HG03521 (cell line): ENCODE results near the gene EMD.

Source experiments
- ATAC-seq: cut with Tn5 transposase; IDR thresholded peaks from one replicate; pipeline ENCODE4 v1.9.1; 2021; ENCODE audit warnings: mild to moderate bottlenecking, moderate library complexity; ENCODE audit not compliant: unreplicated experiment

The EMD gene

DNA sequence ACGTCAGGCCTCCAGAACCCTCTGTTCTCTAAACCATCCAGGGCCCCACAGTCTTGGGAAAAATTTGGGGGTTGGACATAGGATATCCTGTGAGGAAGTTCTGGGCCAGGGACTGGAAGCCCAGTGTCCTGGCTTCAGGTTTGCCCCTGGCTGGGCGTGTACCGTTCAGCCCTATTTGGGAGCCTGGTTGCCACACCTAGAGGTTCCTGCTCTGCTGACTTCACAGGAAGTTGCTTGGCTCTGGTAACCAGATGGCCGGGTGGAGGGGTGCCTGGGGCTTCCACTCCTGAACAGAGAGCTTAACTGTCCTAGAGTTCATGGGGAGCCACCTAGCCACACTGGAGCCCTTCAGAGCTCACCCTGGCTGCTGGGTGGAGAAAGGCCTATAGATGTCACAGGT is 33.4 kb downstream of the EMD start:
- no peak for ATAC-seq

DNA sequence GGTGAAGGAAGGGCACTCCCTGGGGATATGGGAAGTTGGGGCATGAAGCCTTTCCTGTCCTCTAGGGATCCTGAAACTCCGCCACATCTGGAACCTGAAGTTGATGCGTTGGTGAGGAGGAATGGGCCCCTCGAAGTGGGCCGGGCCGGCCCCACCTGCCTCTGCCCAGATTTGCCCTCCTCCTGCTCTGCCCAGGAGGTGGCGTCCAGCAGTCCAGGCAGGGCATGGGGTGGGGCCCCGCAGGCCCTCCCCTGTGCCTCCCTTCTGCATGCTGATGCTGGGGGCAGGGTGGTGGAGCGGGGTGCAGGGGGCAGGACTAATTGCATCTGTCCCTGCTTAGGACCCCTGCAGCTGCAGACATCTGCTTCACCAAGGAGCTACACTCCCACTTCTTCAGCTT is 34.0 kb downstream of the EMD start:
- no peak for ATAC-seq

DNA sequence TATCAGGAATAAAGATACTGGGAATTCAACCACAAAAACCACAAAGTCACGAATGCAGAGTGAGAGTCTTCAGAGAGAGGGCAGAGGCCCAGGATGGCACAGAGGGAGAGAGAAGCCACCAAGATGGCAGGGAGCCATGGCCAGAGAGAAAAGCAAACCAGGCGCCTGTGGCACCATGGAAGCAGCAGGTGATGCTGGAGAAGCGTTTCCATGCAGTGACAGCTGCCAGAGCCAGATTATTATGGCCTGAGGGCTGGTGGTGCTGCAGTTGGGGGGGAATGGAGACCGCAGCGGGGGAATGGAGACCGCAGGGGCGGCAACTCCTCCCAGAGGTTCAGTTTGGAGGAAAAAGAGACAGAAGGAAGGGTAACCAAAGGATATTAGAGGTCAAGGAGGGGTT is 38.1 kb downstream of the EMD start:
- ATAC-seq: no peak

DNA sequence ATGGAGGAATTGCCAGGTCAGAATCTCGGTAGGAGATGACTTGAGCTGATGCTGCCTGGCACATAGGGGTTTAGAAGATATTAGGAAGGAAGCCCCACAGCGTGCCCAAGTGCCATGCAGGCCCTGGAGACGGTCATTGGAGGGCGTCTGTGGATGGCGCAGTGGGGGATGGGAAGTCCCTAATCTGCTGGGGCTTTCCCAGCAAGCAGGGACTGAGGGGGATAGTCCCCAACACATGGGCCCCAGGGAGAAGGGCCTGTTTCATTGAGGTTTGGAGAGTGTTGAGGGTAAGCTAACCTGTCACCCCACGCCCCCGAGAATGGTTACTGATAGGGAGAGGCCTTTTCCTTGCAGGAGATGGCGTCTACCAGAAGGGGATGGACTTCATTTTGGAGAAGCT is 40.1 kb downstream of the EMD start:
- ATAC-seq: no peak

DNA sequence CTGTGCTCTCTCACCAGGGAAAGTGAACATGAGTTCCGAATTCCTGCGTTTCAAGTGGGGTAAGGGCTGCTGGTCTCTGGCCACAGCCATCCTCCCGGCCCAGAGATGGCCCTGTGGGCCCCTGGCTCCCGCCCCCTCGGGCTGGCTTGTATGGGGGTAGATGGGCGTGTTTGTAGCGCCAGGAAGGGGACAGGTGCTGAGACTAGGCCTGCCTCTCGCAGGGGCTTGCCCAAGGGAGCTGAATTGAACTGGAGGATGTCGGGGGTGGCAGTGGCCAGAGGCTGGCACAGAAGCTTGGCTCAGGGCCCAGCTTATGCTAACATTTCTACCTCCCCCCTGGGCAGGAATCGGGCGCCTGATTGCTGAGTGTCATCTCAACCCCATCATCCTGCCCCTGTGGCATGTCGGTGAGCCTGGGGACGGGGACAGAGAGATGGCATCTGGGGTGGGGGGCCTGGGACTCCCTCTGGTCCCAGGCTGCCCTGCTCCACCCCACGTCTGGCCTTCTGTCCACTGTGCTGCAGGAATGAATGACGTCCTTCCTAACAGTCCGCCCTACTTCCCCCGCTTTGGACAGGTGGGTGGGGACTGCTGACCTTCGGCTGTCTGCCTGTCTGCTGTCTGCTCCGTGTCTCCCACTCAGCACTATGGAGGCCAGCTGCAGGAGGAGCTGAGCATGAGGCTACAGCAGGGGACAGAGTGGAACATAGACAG is 40.8 kb downstream of the EMD start:
- no peak for ATAC-seq

DNA sequence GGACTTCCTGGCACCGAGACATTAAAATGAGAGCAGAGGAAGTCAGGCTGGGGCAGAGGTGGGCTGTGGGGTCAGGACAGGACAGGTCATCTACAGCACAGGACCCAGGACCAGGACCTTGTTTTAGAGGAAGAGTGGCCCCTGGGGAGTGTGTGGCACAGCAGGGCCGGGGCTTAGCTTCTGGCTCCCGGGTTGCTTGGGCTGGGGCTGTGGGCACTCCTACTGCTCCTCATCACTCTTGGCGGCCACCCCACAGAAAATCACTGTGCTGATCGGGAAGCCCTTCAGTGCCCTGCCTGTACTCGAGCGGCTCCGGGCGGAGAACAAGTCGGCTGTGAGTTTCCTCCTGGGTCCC is 41.3 kb downstream of the EMD start:
- ATAC-seq: no peak

DNA sequence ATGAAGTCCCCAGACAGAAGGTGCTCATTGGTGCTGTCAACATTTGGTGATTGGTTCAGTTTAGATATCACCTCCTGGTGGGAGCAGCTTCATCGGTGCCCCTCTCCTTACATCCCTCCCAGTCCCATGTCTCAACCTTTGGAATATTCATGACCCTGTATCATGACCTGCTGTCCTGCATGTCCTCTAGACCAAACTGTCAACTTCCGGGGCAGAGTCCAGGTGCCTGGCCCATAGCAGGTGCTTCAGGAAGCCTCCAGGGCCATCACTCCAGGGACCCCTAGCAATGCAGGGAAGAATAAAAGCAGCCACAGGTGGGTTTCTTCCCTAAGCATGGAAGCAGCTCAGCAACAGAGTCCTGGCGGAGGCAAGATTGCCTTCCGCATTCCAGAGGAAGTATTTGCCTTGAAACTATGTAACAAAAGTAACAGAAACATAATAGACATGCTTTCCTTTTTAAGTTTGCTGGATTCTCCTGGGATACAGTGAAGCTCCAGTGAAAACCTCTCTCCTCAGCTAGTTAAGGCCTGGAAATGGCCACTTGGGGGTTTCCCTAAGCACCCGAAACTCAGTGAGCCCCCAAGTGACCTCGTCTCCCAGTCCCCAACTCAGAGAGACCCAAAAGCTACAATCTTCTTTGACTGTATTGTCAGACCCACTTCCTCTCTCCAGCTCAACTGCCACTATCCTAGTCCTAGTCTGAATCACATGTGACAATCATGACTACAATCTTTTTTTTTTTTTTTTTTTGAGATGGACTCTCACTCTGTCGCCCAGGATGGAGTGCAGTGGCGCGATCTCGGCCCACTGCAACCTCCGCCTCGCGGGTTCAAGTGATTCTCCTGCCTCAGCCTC is 48.0 kb downstream of the EMD start:
- ATAC-seq: no peak

DNA sequence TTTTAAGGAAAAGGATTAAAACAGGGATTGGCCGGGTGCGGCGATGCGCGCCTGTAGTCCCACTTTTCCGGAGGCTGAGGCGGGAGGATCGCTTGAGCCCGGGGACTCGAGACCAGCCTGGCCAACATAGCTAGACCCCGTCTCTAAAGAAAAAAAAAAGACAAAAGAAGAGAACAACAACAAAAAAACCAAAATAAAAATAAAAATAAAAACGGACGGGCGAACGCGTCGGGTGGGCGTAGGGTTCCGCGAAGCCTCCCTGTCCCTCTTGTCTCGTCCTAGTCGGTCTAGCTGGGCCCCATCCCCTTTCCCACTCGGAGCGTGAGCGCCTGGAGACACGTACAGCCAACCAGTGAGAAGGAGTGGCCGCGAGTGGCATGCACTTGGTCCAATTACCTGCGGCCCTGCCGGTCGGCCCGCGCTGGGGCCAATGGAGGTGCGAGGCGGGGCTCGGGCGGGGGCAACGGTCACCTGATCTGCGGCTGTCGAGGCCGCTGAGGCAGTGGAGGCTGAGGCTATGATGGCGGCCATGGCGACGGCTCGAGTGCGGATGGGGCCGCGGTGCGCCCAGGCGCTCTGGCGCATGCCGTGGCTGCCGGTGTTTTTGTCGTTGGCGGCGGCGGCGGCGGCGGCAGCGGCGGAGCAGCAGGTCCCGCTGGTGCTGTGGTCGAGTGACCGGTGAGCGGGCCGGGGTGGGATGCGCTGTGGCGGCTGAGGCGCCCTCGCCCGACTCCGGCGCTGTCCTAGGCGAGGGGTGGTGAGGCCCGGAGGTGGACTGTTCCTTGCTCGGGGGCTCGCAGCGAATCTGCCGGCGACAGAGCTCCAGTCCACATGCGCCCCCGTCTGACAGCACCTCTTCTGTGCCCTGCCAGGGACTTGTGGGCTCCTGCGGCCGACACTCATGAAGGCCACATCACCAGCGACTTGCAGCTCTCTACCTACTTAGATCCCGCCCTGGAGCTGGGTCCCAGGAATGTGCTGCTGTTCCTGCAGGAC is 49.4 kb downstream of the EMD start, which contains the start of gene ATP6AP1:
Gene ATP6AP1, plus strand, starts transcription at position 502 of the 996 bp plus-strand sequence. Its CDS starts 16 bp downstream, at position 518.
- ATAC-seq: peak; percentile 99

DNA sequence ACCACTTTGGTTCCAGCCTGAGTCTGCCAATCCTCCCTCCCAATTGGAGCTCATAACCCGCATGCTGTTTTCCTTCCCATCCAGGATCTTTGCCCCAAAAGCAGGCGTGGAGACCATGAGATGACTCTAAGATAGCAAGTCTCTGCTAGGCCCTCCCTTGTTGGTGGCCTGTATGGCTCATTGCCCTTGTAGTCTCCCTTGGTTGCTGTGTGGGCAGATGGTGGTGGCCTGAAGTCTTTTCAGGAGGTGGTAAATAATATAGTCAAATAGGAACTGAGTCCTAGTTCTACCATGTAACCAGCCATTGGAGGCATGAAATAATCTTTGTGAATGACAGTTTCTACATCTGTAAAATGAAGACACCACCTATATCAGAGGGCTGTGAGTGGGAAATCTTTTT is 50.6 kb downstream of the EMD start:
- no peak for ATAC-seq

DNA sequence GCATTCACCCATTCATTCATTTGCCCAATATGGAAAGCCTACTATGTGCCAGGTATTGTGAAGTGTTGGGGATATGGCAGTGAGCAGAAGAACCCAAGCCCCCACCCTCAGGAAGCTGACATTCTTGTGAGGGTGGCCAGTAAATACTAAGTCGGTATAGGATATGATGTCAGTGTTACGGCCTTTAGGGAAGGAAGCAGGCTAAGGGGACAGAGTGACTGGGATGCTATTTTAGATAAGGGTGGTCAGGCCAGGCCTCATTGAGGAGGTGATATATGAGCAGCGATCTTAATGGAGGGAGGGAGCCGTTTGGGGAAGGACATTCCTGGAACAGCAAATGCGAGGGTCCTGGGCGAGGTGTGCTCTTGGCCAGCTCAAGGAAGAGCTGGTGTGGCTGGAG is 51.4 kb downstream of the EMD start:
- no peak for ATAC-seq

DNA sequence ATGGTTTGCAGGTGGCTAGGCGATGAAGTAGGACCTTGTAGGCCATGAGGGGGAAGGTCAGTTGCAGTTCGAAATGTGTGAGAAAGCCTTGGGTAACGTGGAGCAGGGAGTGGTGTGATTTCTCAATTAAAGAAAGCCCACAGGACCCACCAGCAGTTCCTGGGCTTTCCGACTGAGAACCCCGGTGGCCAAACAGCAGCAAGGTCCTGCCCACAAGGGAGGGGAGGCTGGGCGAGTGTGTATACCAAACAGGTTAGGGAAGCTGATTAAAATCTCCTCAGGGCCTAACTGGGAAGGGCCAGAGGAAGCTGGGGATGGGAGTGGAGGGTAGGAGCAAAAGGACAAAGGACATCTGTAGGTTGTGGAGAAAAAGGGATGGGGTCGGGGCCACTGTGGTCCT is 51.8 kb downstream of the EMD start:
- no peak for ATAC-seq
